HCT116 (cell line): ENCODE data around the gene CFAP107.

Source experiments
- EGR1 ChIP-seq: IDR thresholded peaks from 2 replicates; pipeline ENCODE4 v1.6.1; 2012; ENCODE audit warnings: low read depth
- EZH2 ChIP-seq: fragments of 200-600 bp; sonication (generic); IDR thresholded peaks from 2 replicates; pipeline ENCODE4 v1.6.1; 2017; ENCODE audit warnings: antibody characterized with exemption, mixed run types
- POLR2A ChIP-seq: IDR thresholded peaks from 2 replicates; pipeline ENCODE4 v1.7.0; 2011; ENCODE audit warnings: borderline replicate concordance; ENCODE audit not compliant: insufficient read depth, insufficient read length; ENCODE audit errors: extremely low read depth
- POLR2AphosphoS5 ChIP-seq: IDR thresholded peaks from 2 replicates; pipeline ENCODE4 v1.6.1; 2011; ENCODE audit warnings: mild to moderate bottlenecking, low read depth, low read length, moderate library complexity
- ZFX ChIP-seq: fragments of 450-650 bp; IDR thresholded peaks from 2 replicates; pipeline ENCODE4 v1.6.1; 2017
- ZNF274 ChIP-seq: fragments of 200-500 bp; sonication (Bioruptor generic); IDR thresholded peaks from 2 replicates; pipeline ENCODE4 v1.6.1; 2014; ENCODE audit warnings: mild to moderate bottlenecking, low read depth, low read length, inconsistent platforms
- TF ChIP-seq, protein P1 (sequence below), 3 experiments: fragments of 200-600 bp in 1 of 3; sonication (generic) in 1 of 3; IDR thresholded peaks in 2 of 3; conservative IDR thresholded peaks in 1 of 3; 2 replicates each; pipeline ENCODE4 v1.5.1; 2012 to 2017; ENCODE audit warnings: low read depth in 2 of 3, low read length in 2 of 3, antibody characterized with exemption in 1 of 3, borderline replicate concordance in 1 of 3, control low read depth in 1 of 3, mild to moderate bottlenecking in 1 of 3, mixed read lengths in 1 of 3, mixed run types in 1 of 3, moderate library complexity in 1 of 3; ENCODE audit not compliant: insufficient read depth in 1 of 3
- TF ChIP-seq, protein P2 (sequence below): IDR thresholded peaks from 2 replicates; pipeline ENCODE4 v1.6.1; 2012

DNA sequence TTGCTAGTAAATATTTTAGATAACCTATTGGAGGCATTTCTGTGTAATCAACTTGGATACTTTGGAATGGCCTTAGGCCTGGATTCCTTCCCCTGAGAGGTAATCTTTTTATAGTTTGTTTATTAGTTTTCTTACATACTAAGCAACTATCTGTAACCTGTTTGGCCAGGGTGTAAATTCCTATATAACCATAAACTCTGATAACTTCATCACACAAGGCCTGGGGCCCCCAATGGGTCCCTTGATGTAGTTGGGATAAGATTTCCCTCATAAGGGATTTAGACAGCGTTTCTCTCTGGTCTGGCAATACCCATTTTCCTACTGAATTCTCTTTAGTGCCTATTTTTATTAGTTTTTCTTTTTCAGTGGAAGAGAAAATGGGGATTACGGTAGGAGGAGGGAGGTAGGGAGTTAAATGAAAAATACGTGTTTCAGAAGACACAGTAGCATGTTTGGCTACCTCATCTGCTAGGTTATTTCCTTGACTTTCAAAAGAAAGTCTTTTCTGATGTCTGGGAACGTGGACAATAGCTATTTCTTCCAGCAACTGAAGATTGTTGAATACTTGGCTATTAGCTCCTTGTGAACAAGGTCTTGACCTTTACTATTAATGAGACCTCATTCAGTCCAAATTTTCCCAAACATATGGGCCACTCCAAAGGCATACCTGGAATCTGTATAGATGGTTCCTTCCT is 37.5 kb upstream of the CFAP107 start:
- TF ChIP-seq, protein P1, sequence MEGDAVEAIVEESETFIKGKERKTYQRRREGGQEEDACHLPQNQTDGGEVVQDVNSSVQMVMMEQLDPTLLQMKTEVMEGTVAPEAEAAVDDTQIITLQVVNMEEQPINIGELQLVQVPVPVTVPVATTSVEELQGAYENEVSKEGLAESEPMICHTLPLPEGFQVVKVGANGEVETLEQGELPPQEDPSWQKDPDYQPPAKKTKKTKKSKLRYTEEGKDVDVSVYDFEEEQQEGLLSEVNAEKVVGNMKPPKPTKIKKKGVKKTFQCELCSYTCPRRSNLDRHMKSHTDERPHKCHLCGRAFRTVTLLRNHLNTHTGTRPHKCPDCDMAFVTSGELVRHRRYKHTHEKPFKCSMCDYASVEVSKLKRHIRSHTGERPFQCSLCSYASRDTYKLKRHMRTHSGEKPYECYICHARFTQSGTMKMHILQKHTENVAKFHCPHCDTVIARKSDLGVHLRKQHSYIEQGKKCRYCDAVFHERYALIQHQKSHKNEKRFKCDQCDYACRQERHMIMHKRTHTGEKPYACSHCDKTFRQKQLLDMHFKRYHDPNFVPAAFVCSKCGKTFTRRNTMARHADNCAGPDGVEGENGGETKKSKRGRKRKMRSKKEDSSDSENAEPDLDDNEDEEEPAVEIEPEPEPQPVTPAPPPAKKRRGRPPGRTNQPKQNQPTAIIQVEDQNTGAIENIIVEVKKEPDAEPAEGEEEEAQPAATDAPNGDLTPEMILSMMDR (IDR thresholded peaks at IDR 0.05 in 2 of 3, conservative IDR thresholded peaks at IDR 0.05 in 1 of 3; ENCODE audit: borderline replicate concordance in 1 of 3, insufficient read depth in 1 of 3, low read depth in 2 of 3, low read length in 2 of 3): no peak
- TF ChIP-seq ZNF274 (no peak), EZH2 (no peak), ZFX (no peak), EGR1 (no peak), POLR2AphosphoS5 (no peak), POLR2A (no peak)
- TF ChIP-seq, protein P2, sequence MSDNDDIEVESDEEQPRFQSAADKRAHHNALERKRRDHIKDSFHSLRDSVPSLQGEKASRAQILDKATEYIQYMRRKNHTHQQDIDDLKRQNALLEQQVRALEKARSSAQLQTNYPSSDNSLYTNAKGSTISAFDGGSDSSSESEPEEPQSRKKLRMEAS: no peak
